HG02759 (cell line): ENCODE data around the gene DNAH3.
"Not testable (repeated sequence)": the region's sequence is repeated elsewhere in the genome, so short reads cannot be mapped to it uniquely, and the experiment has no call there.

Experiments used
- ATAC-seq: cut with Tn5 transposase; IDR thresholded peaks from one replicate; pipeline ENCODE4 v1.9.1; 2021; ENCODE audit warnings: mild to moderate bottlenecking, moderate library complexity; ENCODE audit not compliant: unreplicated experiment

The DNAH3 gene

DNA sequence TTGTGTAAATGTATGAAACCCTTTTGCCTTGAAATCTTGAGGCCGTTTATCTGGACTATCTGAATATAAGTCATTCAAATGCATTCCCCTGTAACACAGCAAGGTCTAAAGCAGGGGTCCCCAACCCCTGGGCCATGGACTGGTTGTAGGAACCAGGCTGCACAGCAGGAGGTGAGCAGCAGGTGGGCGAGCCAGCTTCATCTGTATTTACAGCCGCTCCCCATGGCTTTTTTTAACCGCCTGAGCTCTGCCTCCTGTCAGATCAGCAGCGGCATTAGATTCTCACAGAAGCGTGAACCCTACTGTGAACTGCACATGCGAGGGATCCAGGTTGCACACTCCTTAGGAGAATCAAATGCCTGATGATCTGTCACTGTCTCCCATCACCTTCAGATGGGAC lies 24.1 kb downstream of the DNAH3 start:
- ATAC-seq, result no peak

DNA sequence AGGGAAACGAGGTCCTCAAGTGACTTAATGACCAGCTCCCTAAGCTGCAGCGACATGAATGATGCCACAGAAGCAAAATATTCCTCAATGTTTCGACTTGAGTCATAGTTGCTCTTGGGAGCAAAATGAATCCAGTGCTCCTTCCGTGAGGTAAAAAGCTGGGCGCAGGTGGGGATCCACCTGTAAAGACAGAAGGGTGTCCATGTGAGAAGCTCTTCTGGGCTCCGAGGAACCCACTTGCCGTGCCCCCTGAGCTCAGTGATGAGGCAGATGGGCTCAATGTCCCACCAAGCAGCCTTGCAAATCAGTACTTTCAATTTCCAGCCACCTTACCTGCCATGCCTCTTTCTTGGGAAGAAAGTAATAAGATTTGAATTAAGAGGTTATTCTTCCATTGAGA lies 25.5 kb downstream of the DNAH3 start:
- no peak for ATAC-seq

DNA sequence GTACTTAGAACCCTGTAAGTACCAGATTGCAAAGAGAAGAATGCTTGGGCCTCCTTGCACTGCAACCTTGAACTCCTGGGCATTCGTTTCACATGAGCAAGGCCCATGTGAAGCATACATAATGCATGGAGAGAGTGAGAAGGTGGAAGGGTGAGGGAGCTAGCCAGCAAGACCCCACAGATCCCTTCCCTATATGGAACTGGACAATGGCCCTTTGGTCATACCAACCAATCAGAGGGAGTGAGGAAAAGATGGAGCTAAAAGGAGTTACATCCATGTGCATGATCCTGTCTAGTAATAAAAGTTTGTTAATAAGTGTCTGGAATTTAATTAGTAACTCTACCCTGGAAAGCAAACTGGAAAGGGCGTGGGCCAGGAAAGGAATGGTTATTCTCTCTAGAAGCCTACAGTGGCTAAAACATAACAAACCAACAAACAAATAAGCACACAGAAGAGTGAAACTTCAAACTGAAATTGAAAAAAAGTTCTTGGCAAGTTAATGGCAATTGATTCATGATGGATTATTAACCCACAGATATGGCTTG lies 29.6 kb downstream of the DNAH3 start:
- ATAC-seq, result no peak

DNA sequence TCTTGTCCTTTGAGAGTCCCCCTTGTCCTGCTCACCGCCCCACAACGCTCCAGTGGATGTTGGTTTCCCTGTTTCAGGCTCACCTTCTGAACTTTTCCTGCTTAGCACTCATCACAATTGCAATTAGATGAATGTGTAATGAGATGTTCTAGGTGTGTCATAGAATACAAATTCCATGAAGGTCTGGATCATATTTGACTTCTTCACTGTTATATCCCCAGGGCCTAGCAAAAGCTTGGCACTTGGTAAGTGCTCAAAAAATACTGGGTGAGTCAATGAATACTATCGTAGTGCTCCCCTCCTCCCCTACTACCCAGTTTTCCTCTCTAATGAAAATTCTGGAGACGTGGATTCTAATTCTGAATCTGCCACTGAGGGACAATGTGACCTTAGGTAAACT lies 33.1 kb downstream of the DNAH3 start:
- no peak for ATAC-seq

DNA sequence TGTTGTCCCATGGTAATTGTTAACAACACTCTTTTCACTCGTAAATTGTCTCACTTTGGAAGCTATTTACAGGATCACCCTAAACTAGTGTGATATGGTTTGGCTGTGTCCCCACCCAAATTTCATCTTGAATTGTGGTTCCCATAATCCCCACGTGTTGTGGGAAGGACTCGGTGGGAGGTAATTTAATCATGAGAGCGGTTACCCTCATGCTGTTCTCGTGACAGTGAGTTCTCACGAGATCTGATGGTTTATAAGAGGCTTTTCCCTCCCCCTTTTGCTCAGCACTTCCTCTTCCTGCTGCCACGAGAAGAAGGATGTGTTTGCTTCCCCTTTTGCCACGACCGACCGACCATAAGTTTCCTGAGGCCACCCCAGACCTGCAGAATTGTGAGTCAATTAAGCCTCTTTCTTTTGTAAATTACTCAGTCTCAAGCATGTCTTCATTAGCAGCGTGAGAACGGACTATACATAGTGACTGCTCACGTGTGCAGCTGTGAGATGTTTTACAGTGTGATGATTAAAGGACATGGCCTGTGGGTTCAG lies 34.4 kb downstream of the DNAH3 start:
- no peak for ATAC-seq

DNA sequence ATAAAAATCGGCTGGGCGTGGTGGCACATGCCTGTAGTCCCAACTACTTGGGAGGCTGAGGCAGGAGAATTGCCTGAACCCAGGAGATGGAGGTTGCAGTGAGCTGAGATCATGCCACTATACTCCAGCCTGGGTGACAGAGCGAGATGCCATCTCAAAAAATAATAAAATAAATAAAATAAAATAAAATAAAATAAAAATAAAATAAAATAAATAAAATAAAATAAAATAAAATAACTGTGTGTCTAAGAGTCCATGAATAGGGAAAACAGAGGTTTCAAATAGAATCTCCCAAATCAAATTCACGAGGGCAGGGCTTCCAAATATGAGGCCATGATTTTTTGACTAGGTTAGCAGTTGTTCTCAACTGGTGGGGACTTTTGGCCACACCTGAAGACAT lies 35.1 kb downstream of the DNAH3 start:
- not testable (repeated sequence) for ATAC-seq

DNA sequence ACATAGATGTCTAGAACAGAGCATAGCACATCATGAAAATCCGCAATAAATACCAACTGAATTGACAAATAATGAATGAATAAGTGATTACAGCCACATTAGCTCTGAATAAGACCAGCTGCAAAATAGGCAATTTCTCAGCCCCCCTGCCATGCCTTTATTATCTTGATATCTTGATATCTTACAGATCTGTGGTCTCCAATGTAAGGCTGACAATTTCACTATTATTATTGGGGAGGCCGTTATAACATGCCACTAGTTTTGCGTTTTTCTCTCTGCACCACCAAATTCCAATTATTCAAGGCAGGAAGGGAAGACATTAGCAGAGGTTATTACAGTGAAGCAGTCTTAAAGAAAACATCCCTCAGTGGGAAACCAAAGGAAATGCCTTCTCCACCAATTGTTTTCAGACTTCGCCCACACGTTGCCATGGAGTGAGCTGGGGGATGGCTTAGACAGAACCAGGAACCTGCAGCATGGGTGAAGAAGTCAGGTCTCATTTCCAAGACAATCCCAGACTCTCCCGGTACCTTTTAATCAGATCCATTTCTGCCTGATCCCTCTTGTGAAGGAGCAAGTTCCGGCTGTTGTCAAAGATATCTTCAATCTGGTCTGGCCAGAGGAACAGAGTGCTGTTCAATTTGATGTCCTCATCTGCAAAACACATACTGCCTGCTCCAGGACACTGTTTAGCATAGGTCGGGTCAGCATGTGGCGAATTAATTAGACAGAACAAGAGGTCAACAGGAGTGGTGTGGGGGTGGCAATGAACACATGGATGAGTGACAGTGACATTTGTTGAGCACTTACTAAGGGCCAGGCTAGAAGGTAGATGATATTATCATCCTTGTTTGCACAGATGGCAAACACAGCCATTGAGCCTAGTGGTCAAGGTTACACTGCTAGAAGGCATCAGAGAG lies 46.4 kb downstream of the DNAH3 start:
- no peak for ATAC-seq

DNA sequence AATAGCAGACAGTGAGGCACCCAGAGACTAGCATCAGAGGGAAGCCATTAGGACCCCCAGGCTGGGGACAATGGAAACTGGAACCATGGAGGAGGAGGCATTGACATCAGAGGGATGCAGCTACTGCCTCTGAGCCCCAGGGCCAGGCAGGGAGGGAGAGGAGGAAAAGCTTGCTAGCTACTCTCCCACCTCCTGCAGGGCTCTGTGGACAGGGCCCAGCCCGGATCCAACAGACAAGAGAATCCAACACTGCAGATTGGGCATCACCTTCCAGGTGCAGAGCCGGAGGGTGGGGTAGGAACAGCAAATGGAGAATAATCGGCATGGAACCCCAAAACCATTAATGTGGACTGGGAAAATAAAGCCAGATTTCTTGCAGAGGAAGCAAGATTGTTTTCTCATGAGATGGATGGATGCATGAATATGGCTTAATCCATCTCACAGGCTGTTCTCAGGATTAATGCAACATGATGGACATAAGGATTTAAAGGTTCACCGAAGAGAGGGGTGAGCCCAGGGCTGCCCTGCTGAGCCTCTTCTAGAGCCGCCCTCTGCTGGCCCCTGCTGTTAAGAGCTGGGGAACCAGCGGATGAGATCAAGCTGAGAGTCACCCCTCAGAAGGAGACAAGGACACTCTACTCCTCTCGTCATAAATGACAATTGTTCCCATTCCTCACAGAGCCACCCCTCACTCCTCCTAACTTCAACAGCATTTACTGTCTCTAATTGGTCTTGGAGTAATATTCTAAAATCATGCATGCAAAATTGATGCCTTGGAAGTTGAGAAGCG lies 48.8 kb downstream of the DNAH3 start:
- ATAC-seq, result no peak

DNA sequence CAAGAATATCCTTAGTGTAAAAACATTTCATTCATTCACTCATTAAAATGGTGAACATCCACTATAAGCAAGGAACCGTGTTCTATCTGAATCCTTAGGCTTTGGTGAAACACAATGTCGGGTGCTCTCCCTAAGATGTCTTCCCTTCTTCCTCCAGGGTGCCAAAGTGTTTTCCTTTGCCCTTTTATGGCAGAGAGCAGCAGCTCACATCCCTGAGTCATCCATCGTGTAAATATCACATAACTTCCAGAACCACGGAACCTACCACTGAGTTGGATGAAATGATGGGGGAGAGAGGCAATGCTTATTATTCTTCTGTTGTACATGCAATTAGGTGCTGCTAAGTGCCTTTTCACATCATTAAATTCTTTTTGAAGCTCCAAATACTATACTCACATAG lies 50.2 kb downstream of the DNAH3 start:
- ATAC-seq, result no peak

DNA sequence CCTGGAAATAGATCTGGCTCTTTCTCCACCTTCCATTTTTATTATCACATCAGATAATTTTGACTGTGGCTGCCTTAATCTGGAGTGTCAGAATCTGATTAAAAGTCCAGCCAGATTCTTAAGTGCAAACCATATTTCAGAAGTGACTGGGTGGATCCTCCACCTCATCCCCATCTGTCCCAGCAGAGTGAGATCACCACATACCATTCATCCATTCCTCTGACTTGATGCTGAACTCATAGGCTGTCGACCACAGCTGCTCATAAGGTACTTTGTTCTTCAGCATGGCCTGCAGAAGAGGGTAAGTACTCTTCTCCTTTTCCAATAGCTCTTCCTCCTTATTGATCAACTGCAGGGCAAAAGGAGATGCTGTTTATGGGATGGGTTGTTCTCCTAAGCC lies 53.5 kb downstream of the DNAH3 start:
- ATAC-seq, result no peak

DNA sequence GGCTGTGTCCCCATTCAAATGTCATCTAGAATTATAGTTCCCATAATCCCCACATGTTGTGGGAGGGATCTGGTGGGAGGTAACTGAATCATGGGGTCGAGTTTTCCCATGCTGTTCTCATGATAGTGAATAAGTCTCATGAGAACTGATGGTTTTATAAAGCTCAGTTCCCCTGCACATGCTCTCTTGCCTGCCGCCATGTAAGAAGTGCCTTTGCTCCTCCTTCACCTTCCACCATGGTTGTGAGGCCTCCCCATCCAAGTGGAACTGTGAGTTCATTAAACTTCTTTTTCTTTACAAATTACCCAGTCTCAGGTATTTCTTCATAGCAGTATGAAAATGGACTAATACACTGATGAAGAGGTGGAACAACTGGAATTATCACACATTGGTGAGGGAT lies 55.9 kb downstream of the DNAH3 start:
- ATAC-seq, result not testable (repeated sequence)

DNA sequence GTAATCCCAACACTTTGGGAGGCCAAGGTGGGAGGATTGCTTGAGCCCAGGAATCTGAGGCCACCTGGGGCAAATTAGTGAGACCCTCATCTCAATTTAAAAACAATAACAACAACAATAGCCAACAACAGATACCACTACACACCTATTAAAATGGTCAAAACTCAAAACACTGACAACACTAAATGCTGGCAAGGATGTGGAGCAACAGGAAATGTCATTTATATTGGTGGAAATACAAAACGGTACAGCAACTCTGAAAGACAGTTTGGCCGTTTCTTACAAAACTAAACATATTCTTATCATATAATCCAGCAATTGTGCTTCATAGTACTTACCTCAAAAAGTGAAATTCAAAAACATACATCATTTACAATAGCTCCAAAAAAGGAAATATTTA lies 57.7 kb downstream of the DNAH3 start:
- ATAC-seq, result no peak

DNA sequence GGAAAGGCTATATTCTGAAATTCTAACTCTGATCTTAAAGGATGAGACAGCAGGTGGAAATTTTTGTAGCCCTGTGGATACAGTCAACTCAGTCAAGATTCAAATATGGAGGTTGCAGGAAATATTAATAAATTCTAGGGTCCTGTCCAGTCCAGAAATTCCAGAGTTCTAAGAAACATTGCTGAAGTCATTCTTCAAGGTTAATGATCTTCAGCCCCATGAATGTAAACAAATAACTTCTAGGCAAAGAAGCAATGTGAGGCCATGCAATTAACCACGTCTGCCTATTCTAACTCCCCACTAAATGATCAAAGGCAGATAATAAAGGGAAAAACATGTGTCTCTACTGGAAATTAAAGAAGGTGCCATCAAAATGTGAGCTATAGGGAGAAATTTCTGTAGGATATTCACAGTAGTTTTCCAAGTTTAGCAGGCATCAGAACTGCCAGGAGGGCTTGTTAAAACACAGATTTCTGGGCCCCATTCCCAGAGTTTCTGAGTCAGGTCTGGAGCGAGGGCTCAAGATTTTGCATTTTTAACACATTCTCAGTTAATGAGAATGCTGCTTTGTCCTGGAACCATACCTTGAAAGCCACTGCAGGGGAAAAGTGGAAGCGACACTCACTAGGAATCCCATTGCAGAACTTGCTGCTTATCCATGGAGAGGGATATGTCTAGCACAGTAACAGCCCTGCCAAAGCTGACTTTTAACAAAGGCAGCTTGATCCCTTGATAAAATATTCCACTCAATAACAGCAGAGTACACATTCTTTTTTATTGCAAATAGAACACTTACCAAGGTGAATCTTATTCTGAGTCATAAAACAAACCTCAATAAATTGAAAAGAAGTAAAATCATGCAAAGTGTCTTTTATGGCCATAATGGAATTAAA lies 61.8 kb downstream of the DNAH3 start:
- ATAC-seq, result no peak

DNA sequence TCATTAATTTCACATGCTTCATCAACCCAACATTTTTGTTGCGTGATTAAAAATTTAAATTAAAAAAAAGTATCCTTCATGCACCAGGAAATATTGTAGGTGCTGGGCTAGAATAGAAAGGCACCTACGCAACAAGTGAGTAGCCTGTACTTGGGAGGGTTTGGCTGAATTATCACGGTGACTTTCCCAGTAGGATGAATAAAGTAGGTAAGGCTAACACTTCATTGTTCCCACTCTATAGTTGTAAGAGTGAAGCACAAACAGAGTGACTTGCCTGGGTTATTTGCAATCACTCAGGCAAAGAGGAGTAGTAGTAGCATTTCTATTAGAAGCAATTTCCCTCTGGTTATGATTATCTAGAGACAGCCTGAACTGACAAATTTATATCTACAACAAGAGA lies 62.5 kb downstream of the DNAH3 start:
- ATAC-seq, result no peak

DNA sequence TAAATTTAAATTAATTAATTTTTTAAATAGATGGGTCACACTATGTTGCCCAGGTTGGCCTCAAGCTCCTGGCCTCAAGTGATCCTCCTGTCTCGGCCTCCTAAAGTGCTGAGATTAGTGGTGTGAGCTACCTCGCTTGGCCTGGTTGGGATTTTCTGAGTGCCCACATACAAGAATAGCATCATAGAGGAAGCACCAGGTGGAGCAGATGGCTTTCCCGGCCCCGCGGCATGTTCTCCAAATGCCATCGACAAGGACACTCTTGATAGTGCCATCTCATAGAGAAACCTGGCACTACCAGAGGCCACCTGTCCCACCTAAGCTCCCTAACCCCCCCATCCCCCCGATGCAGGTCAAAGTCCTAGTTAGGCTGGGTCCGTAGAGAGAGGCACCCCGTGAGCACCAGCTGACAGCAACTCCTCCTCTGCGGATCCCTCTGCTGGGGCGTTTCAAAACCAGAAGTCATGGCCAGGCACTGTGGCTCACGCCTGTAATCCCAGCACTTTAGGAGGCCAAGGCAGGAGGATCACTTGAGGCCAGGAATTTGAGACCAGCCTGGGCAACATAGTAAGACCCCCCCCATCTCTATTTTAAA lies 65.9 kb downstream of the DNAH3 start:
- no peak for ATAC-seq

DNA sequence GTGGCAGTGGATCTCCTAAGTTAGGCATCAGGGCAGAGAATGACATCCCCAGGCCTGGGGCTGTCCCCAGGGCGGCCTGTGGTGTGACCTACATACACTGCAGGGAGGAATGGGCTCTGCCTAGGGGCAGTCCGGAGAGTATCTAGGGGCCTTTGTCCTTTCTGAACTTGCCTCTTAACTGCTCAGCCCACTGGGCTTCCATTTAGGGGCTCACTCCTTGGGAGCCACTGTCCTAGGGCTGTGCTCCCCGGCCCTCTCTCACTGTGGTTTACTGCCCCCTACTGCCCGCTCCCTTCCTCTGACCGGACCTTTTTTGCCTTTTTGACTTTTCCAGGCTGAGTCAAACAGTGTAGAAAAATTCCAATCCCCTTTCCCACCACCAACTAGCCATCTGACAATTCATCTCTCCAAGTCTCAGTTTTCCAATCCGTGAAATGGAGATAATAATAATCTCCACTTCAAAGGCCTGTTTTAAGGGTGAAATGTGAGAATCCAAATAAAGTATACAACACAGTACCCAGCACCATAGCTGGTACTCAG lies 66.8 kb downstream of the DNAH3 start:
- ATAC-seq, result no peak

DNA sequence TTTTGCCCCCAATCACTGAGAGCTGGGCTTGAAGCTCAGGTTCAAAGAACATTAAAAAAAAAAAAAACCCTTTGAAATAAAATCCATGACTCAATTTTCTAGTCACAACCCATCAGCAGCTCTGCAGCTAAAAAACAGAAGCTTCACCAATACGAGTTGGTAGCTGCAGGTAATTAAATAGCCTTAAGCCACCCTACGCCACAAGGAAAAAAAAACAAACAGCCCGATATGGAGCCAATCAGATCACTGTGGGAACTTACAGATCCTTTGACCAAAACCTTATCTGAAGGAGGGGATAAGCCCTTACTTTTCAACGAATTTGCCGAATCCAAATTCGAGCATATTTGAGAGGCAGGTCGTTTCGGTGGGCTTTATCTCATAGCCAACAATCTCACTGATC lies 69.3 kb downstream of the DNAH3 start:
- no peak for ATAC-seq

DNA sequence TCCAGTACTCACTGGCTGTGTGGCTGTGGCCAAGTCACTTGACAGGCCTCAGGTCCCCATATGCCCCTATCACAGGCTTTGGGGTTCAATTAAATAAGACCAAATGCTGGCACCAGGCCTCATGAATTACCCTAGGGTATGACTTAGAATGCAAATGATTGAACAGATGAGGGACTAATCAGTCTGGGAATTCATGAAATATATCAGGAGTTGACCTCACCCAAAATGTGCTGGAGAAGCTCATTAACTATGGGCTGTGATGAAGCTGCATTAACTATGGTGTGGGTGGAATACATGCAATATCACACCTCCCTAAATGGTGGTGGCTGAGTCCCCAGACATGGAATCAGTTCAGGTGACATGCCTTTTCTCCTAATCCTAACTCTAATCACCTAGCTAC lies 72.1 kb downstream of the DNAH3 start:
- no peak for ATAC-seq

DNA sequence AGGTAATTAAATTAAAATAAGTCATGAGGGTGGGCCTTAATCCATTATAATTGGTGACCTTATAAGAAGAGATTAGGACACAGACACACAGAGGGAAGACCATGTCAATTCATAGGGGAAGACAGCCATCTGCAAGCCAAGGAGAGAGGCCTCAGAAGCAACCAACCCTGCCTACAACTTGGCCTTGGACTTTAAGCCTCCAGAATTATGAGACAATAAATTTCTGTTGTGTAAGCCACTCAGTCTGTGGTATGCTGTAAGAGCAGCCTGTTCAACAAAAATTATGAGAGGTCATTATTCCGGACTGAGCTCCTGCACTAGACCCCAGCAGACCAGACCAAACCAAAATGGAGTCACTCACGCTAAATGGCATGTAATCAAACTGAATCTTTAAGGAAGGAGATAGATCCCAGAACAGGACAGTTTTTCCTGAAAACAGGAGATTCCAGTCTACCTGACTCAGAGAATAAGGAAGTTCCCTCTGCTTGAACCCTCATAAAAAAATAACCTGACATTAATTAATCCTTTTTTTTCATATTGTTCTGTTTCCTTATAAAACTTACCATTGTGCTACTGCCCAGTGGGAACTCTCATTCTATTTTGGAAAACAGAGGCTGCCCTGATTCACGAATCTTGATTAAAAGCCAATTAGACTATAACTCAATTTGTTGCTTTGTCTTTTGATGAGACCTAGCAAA lies 74.3 kb downstream of the DNAH3 start:
- ATAC-seq, result no peak
